OCI-LY1 (cell line): Measurements from ENCODE around the gene CLIC1.

ENCODE experiments used
- H2AFZ ChIP-seq: fragments of 200-600 bp; sonication (generic), shearing (Covaris generic); 2 replicates; pipeline ENCODE4 v1.6.0; 2014; ENCODE audit warnings: antibody characterized with exemption, mild to moderate bottlenecking, low read length
- H3F3A ChIP-seq: fragments of 200-600 bp; sonication (generic), shearing (Covaris generic); 2 replicates; pipeline ENCODE4 v1.6.0; 2014; ENCODE audit warnings: mild to moderate bottlenecking, antibody characterized with exemption, low read length, moderate library complexity; ENCODE audit not compliant: insufficient read depth
- H3K27ac ChIP-seq: fragments of 200-600 bp; sonication (generic); 2 replicates; pipeline ENCODE4 v1.5.1; 2014; ENCODE audit warnings: low read length, mixed run types, mild to moderate bottlenecking, low read depth; ENCODE audit not compliant: poor library complexity, severe bottlenecking
- H3K27me3 ChIP-seq: fragments of 200-600 bp; sonication (generic); 2 replicates; pipeline ENCODE4 v1.6.0; 2014; ENCODE audit warnings: antibody characterized with exemption, mild to moderate bottlenecking, low read length, moderate library complexity; ENCODE audit not compliant: insufficient read depth
- H3K36me3 ChIP-seq: fragments of 200-600 bp; sonication (generic); 2 replicates; pipeline ENCODE4 v1.6.1; 2014; ENCODE audit warnings: mild to moderate bottlenecking, antibody characterized with exemption, low read length, moderate library complexity, mixed read lengths; ENCODE audit not compliant: insufficient read depth
- H3K4me1 ChIP-seq: fragments of 200-600 bp; sonication (generic); 2 replicates; pipeline ENCODE4 v1.5.1; 2014; ENCODE audit warnings: mild to moderate bottlenecking, low read length, moderate library complexity; ENCODE audit not compliant: insufficient read depth, severe bottlenecking
- H3K4me2 ChIP-seq: fragments of 200-600 bp; sonication (generic), shearing (Covaris generic); 2 replicates; pipeline ENCODE4 v1.6.1; 2014; ENCODE audit warnings: low read length
- H3K4me3 ChIP-seq: fragments of 200-600 bp; sonication (generic); 2 replicates; pipeline ENCODE4 v1.5.1; 2014; ENCODE audit warnings: low read length, low read depth, mild to moderate bottlenecking, mixed read lengths; ENCODE audit not compliant: poor library complexity, severe bottlenecking
- H3K79me2 ChIP-seq: fragments of 200-600 bp; shearing (Covaris generic); 2 replicates; pipeline ENCODE4 v1.6.1; 2016; ENCODE audit warnings: mixed run types, low read length, mixed read lengths; ENCODE audit not compliant: insufficient read depth
- H3K9ac ChIP-seq: fragments of 200-600 bp; sonication (generic), shearing (Covaris generic); 2 replicates; pipeline ENCODE4 v1.6.1; 2014; ENCODE audit warnings: mild to moderate bottlenecking, low read length, mixed read lengths
- H3K9me2 ChIP-seq: fragments of 200-600 bp; sonication (generic), shearing (Covaris generic); 2 replicates; pipeline ENCODE4 v1.6.1; 2014; ENCODE audit warnings: low read depth, mild to moderate bottlenecking, low read length, mixed read lengths
- H3K9me3 ChIP-seq: fragments of 200-600 bp; shearing (Covaris generic); 2 replicates; pipeline ENCODE4 v1.6.1; 2014; ENCODE audit warnings: low read length, mixed read lengths
- H4K20me1 ChIP-seq: fragments of 200-600 bp; sonication (generic), shearing (Covaris generic); 2 replicates; pipeline ENCODE4 v1.6.0; 2016; ENCODE audit warnings: mild to moderate bottlenecking, low read length; ENCODE audit not compliant: insufficient read depth
- EZH2 ChIP-seq: fragments of 200-600 bp; sonication (generic), shearing (Covaris generic); IDR thresholded peaks from 2 replicates; pipeline ENCODE4 v1.8.0; 2017; ENCODE audit warnings: borderline replicate concordance, mixed run types, mild to moderate bottlenecking, antibody characterized with exemption, low read length, moderate library complexity, mixed read lengths
- TF ChIP-seq, protein P1 (sequence below): fragments of 200-600 bp; sonication (generic), shearing (Covaris generic); IDR thresholded peaks from 2 replicates; pipeline ENCODE4 v1.5.1; 2017; ENCODE audit warnings: mild to moderate bottlenecking, antibody characterized with exemption, low read length, moderate library complexity, mixed read lengths

The CLIC1 gene

DNA sequence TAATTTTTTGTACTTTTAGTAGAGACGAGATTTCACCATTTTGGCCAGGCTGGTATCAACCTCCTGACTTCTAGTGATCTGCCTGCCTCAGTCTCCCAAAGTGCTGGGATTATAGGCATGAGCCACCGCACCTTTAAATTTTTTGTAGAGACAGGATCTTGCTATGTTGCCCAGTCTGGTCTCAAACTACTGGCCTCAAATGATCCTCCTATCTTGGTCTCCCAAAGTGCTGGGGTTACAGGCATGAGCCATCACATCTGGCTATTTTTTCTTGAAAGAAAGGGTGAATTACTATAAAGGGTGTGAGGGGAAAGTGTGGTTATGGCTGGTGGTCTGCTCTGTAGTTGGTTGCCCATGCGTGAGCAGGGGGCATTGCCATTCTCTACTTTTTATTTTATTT is 28.1 kb downstream of the CLIC1 start:
- Histone ChIP-seq H3K27me3 (0 out of 2 replicates have a peak, but pooled peaks cover 10% of the 10 kb centered on the region), H3K9ac (no peak overlapping the region), H2AFZ (no peak overlapping the region), H3K4me3 (no peak overlapping the region), H3K4me2 (no peak overlapping the region), H3K4me1 (peaks cover 6% of the 10 kb centered on the region), H3K9me2 (no peaks in the 10 kb centered on the region), H3K36me3 (no peaks in the 10 kb centered on the region), H4K20me1 (no peaks in the 10 kb centered on the region), H3K27ac (no peak overlapping the region), H3F3A (no peaks in the 10 kb centered on the region), H3K79me2 (no peaks in the 10 kb centered on the region), H3K9me3 (no peaks in the 10 kb centered on the region)
- TF ChIP-seq, protein P1, sequence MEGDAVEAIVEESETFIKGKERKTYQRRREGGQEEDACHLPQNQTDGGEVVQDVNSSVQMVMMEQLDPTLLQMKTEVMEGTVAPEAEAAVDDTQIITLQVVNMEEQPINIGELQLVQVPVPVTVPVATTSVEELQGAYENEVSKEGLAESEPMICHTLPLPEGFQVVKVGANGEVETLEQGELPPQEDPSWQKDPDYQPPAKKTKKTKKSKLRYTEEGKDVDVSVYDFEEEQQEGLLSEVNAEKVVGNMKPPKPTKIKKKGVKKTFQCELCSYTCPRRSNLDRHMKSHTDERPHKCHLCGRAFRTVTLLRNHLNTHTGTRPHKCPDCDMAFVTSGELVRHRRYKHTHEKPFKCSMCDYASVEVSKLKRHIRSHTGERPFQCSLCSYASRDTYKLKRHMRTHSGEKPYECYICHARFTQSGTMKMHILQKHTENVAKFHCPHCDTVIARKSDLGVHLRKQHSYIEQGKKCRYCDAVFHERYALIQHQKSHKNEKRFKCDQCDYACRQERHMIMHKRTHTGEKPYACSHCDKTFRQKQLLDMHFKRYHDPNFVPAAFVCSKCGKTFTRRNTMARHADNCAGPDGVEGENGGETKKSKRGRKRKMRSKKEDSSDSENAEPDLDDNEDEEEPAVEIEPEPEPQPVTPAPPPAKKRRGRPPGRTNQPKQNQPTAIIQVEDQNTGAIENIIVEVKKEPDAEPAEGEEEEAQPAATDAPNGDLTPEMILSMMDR, result no peak
- TF ChIP-seq EZH2, result no peak

DNA sequence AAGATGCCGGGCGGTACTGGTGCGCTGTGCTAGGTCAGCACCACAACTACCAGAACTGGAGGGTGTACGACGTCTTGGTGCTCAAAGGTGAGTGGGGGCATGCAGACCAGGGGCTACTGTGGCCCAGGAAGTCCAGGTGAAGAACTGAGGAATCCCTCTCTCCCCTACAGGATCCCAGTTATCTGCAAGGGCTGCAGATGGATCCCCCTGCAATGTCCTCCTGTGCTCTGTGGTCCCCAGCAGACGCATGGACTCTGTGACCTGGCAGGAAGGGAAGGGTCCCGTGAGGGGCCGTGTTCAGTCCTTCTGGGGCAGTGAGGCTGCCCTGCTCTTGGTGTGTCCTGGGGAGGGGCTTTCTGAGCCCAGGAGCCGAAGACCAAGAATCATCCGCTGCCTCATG is 28.6 kb downstream of the CLIC1 start:
- Histone ChIP-seq H3K4me2 (no peak overlapping the region), H3K9me2 (no peaks in the 10 kb centered on the region), H3K27ac (no peak overlapping the region), H4K20me1 (no peaks in the 10 kb centered on the region), H3K27me3 (0 out of 2 replicates have a peak, but pooled peaks cover 9% of the 10 kb centered on the region), H3F3A (no peaks in the 10 kb centered on the region), H3K4me3 (no peak overlapping the region), H3K9ac (no peak overlapping the region), H3K79me2 (no peaks in the 10 kb centered on the region), H3K36me3 (no peaks in the 10 kb centered on the region), H3K4me1 (peaks cover 6% of the 10 kb centered on the region), H3K9me3 (no peaks in the 10 kb centered on the region), H2AFZ (no peak overlapping the region)
- TF ChIP-seq, protein P1, result no peak
- no peak for TF ChIP-seq EZH2

DNA sequence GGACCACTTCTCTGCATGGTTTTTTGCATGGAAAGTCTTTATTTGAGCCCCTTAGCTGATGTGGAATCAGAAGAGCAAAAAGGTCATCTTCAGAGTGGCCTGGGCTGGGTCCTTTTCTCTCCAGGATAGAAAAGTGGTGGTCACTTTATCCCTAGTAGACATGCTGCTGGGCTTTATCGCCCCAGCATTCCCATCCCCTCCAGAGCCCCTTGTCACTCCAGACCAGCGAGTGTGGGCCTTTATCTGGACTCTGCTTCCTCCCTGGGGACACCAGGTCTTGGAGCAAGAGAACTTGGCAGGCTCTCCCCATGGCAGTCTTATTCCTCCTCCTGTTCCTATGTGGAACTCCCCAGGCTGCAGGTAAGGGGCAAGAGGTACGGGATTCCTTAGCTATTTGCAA is 29.7 kb downstream of the CLIC1 start, which contains the start of gene LY6G6F:
TSS of gene LY6G6F (plus strand) at position 268 of the 400 bp plus-strand sequence. CDS start at position 309, 41 bp downstream.
- H3K79me2 ChIP-seq, result 0 out of 2 replicates have a peak, but pooled peaks cover 5% of the 10 kb centered on the region
- H3K4me1 ChIP-seq, result peaks cover 15% of the 10 kb centered on the region
- no peak within 1 kb of the TSS for H2AFZ ChIP-seq
- no peak within 1 kb of the TSS for H3K9ac ChIP-seq
- H3F3A ChIP-seq, result no peaks in the 10 kb centered on the region
- 0 out of 2 replicates have a peak, but pooled peaks cover 4% of the 10 kb centered on the region for H3K27me3 ChIP-seq
- H3K9me3 ChIP-seq, result no peaks in the 10 kb centered on the region
- no peak within 1 kb of the TSS for H3K4me3 ChIP-seq
- TF ChIP-seq, protein P1, result no peak
- TF ChIP-seq EZH2, result no peak
- no peak within 1 kb of the TSS for H3K4me2 ChIP-seq
- H4K20me1 ChIP-seq, result no peaks in the 10 kb centered on the region
- no peaks in the 10 kb centered on the region for H3K9me2 ChIP-seq
- no peak within 1 kb of the TSS for H3K27ac ChIP-seq
- no peaks in the 10 kb centered on the region for H3K36me3 ChIP-seq
